Liver (tissue), 9 donors: ENCODE results near the gene MYO7A. TPM values are rescaled to one million over a fixed set of nuclear protein-coding genes. Genes with fewer than 3 reads are reported as not detected.

Source experiments
- DNase-seq: peaks from one replicate; pipeline ENCODE4 v3.0.0-alpha.2; 2017; ENCODE audit warnings: low spot score
- H3K27ac ChIP-seq, 2 donors: one replicate each; pipeline ENCODE4 v1.7.0; 2013; ENCODE audit warnings: inconsistent platforms in 2 of 2, low read length in 2 of 2, control low read depth in 1 of 2, low read depth in 1 of 2, mild to moderate bottlenecking in 1 of 2
- H3K27me3 ChIP-seq, 4 donors: one replicate each; pipeline versions ENCODE4 v1.6.1 to v1.7.0; 2013; ENCODE audit warnings: low read length in 3 of 4, inconsistent platforms in 1 of 4, mild to moderate bottlenecking in 1 of 4, moderate library complexity in 1 of 4; ENCODE audit not compliant: control insufficient read depth in 4 of 4, insufficient read depth in 4 of 4
- H3K36me3 ChIP-seq, 4 donors: one replicate each; pipeline versions ENCODE4 v1.6.1 to v1.7.0; 2013; ENCODE audit warnings: low read length in 3 of 4, mild to moderate bottlenecking in 3 of 4, low read depth in 1 of 4, moderate library complexity in 1 of 4; ENCODE audit not compliant: control insufficient read depth in 4 of 4, insufficient read depth in 3 of 4
- H3K4me1 ChIP-seq, 4 donors: one replicate each; pipeline versions ENCODE4 v1.6.1 to v1.7.0; 2013; ENCODE audit warnings: low read length in 3 of 4, mild to moderate bottlenecking in 3 of 4, moderate library complexity in 1 of 4; ENCODE audit not compliant: control insufficient read depth in 4 of 4, insufficient read depth in 4 of 4
- H3K4me3 ChIP-seq, 3 donors: one replicate each; pipeline versions ENCODE4 v1.6.1 to v1.7.0; 2013; ENCODE audit warnings: low read length in 3 of 3, control low read depth in 1 of 3, low read depth in 1 of 3, mild to moderate bottlenecking in 1 of 3
- H3K9ac ChIP-seq, 2 donors: one replicate each; pipeline ENCODE4 v1.7.0; 2013; ENCODE audit warnings: low read length in 2 of 2, mild to moderate bottlenecking in 2 of 2, moderate library complexity in 2 of 2, control low read depth in 1 of 2, low read depth in 1 of 2
- H3K9me3 ChIP-seq, 4 donors: one replicate each; pipeline versions ENCODE4 v1.6.1 to v1.7.0; 2013; ENCODE audit warnings: low read length in 3 of 4; ENCODE audit not compliant: control insufficient read depth in 4 of 4
- ATF3 ChIP-seq: IDR thresholded peaks from 2 replicates; pipeline ENCODE4 v1.6.1; 2016; ENCODE audit warnings: antibody characterized with exemption
- CTCF ChIP-seq: fragments of 150-350 bp; IDR thresholded peaks from 2 replicates; pipeline ENCODE4 v1.5.1; 2017; ENCODE audit warnings: improper control_type of control experiment, low read depth, low read length; ENCODE audit not compliant: missing input control
- EGR1 ChIP-seq, 2 donors: IDR thresholded peaks; 2 replicates each; pipeline ENCODE4 v1.6.1; 2016 to 2018; ENCODE audit warnings: antibody characterized with exemption in 2 of 2, low read depth in 2 of 2
- FOXA1 ChIP-seq: IDR thresholded peaks from 2 replicates; pipeline ENCODE4 v1.6.1; 2016; ENCODE audit warnings: antibody characterized with exemption
- FOXA2 ChIP-seq: IDR thresholded peaks from 2 replicates; pipeline ENCODE4 v1.6.1; 2016; ENCODE audit warnings: antibody characterized with exemption
- GABPA ChIP-seq, 2 donors: IDR thresholded peaks in 1 of 2; conservative IDR thresholded peaks in 1 of 2; 2 replicates each; pipeline ENCODE4 v1.6.1; 2016; ENCODE audit warnings: antibody characterized with exemption in 2 of 2, mild to moderate bottlenecking in 1 of 2, moderate library complexity in 1 of 2
- HNF4A ChIP-seq, 2 donors: conservative IDR thresholded peaks; 2 replicates each; pipeline ENCODE4 v1.6.1; 2016; ENCODE audit warnings: antibody characterized with exemption in 2 of 2, mild to moderate bottlenecking in 2 of 2
- HNF4G ChIP-seq: IDR thresholded peaks from 2 replicates; pipeline ENCODE4 v1.6.1; 2016; ENCODE audit warnings: antibody characterized with exemption
- JUND ChIP-seq, 2 donors: IDR thresholded peaks; 2 replicates each; pipeline ENCODE4 v1.6.1; 2016; ENCODE audit warnings: antibody characterized with exemption in 2 of 2
- NR2F2 ChIP-seq: IDR thresholded peaks from 2 replicates; pipeline ENCODE4 v1.6.1; 2016; ENCODE audit warnings: antibody characterized with exemption
- RAD21 ChIP-seq, 2 donors: IDR thresholded peaks; 2 replicates each; pipeline ENCODE4 v1.6.1; 2016; ENCODE audit warnings: antibody characterized with exemption in 2 of 2, mild to moderate bottlenecking in 2 of 2
- REST ChIP-seq: IDR thresholded peaks from 2 replicates; pipeline ENCODE4 v1.6.1; 2016; ENCODE audit warnings: antibody characterized with exemption, mild to moderate bottlenecking
- RXRA ChIP-seq, 2 donors: IDR thresholded peaks; 2 replicates each; pipeline ENCODE4 v1.6.1; 2017 to 2018; ENCODE audit warnings: antibody characterized with exemption in 2 of 2, mild to moderate bottlenecking in 1 of 2
- SP1 ChIP-seq: IDR thresholded peaks from 2 replicates; pipeline ENCODE4 v1.6.1; 2018; ENCODE audit warnings: antibody characterized with exemption, mild to moderate bottlenecking
- TAF1 ChIP-seq: conservative IDR thresholded peaks from 2 replicates; pipeline ENCODE4 v1.6.1; 2016; ENCODE audit warnings: antibody characterized with exemption, mild to moderate bottlenecking
- YY1 ChIP-seq: IDR thresholded peaks from 2 replicates; pipeline ENCODE4 v1.6.1; 2016; ENCODE audit warnings: antibody characterized with exemption, mild to moderate bottlenecking
- ZBTB33 ChIP-seq: IDR thresholded peaks from 2 replicates; pipeline ENCODE4 v1.6.1; 2016; ENCODE audit warnings: antibody characterized with exemption
- WGBS: extraction: QIAGEN DNeasy Blood & Tissue Kit; methylation state at CpG from one replicate; pipeline ENCODE4 v1.1.7; 2013; 5-methylcytosine and 5-hydroxymethylcytosine counted together
- polyA plus RNA-seq, 2 donors: library from polyadenylated mRNA; stranded (reverse) in 1 of 2; unstranded in 1 of 2; fragments of 200-250 nt in 1 of 2; fragments of >200 nt in 1 of 2; fragmentation: Nextera tagmentation in 1 of 2; extraction: Ambion mirVana in 1 of 2; gene quantifications; one replicate each; pipeline versions ENCODE4 v1.2.1 to v1.2.3, GENCODE V29; 2013 to 2015
- total RNA-seq, 2 donors: library from RNA; depleted of rRNA; stranded (reverse); fragments of >200 nt; gene quantifications; one replicate each; pipeline ENCODE4 v1.2.3, GENCODE V29; 2014
- TF ChIP-seq, protein P1 (sequence below): IDR thresholded peaks from 2 replicates; pipeline ENCODE4 v1.6.1; 2016; ENCODE audit warnings: antibody characterized with exemption
- donor health status: healthy.
- donor health status: healthy.
- donor health status: healthy.
- donor health status: healthy.
- donor health status: healthy.

The MYO7A gene
- total and polyA plus RNA-seq, 4 donors = 7.3 to 33.6 (median 11.3) TPM

DNA sequence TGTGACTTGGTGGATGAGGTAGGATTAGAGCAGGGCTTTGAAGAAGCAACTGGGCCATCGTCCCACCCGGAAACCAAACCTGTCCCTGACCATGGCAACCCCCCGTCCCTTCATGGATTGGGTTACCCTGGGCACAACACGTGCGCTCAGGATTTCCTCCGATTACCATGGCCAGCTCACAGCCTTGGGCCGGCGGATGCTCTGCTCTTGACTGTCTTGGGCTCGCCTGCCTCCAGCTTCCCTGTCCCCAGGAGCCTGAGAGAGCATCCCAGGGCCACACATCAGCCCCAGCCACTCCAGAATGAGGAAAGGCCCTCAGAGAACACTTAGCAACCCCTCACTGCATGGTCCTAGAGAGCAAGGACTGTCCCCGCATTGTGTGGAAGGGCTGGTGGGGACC, 22.8 kb downstream of the MYO7A start:
- WGBS = 97% methylated on average over 10 of the region's 10 CpGs
- Histone ChIP-seq H3K9ac (no peak overlapping the region), H3K36me3 (peaks cover 0 to under 1% (median 0%) of the 10 kb centered on the region in 4 donors), H3K27me3 (no peaks in the 10 kb centered on the region), H3K4me3 (no peak overlapping the region), H3K27ac (no peak overlapping the region), H3K4me1 (peaks cover 9 to 24% (median 17%) of the 10 kb centered on the region in 4 donors), H3K9me3 (no peaks in the 10 kb centered on the region)
- TF ChIP-seq EGR1 (IDR thresholded peaks at IDR 0.05; ENCODE audit: low read depth in 2 of 2) = no peak
- TF ChIP-seq ZBTB33 = no peak
- no peak for TF ChIP-seq CTCF
- TF ChIP-seq RXRA (IDR thresholded peaks at IDR 0.05) = no peak
- no peak for TF ChIP-seq JUND (IDR thresholded peaks at IDR 0.05)
- TF ChIP-seq HNF4A (conservative IDR thresholded peaks at IDR 0.05) = no peak
- no peak for TF ChIP-seq HNF4G
- TF ChIP-seq GABPA (IDR thresholded peaks at IDR 0.05 in 1 of 2, conservative IDR thresholded peaks at IDR 0.05 in 1 of 2) = no peak
- DNase-seq = no peak

GRCh38 chr11:77151804-77152509, 23.9 kb downstream of the MYO7A start:
- Histone ChIP-seq H3K27me3 (no peaks in the 10 kb centered on the region), H3K27ac (no peak overlapping the region), H3K4me3 (no peak overlapping the region), H3K36me3 (peaks cover 0 to 12% (median under 1%) of the 10 kb centered on the region in 4 donors), H3K9ac (no peak overlapping the region), H3K4me1 (peaks cover 9 to 22% (median 16%) of the 10 kb centered on the region in 4 donors), H3K9me3 (no peaks in the 10 kb centered on the region)
- DNase-seq = no peak
- TF ChIP-seq, protein P1, sequence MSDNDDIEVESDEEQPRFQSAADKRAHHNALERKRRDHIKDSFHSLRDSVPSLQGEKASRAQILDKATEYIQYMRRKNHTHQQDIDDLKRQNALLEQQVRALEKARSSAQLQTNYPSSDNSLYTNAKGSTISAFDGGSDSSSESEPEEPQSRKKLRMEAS = no peak
- TF ChIP-seq RAD21 (IDR thresholded peaks at IDR 0.05) = no peak
- no peak for TF ChIP-seq REST
- no peak for TF ChIP-seq GABPA (IDR thresholded peaks at IDR 0.05 in 1 of 2, conservative IDR thresholded peaks at IDR 0.05 in 1 of 2)
- TF ChIP-seq ATF3 = no peak
- no peak for TF ChIP-seq HNF4G
- no peak for TF ChIP-seq TAF1
- TF ChIP-seq EGR1 (IDR thresholded peaks at IDR 0.05; ENCODE audit: low read depth in 2 of 2) = no peak
- no peak for TF ChIP-seq CTCF
- TF ChIP-seq JUND (IDR thresholded peaks at IDR 0.05) = no peak
- TF ChIP-seq HNF4A (conservative IDR thresholded peaks at IDR 0.05) = no peak
- no peak for TF ChIP-seq FOXA1
- TF ChIP-seq YY1 = no peak
- TF ChIP-seq SP1 = no peak
- TF ChIP-seq FOXA2 = no peak
- TF ChIP-seq RXRA (IDR thresholded peaks at IDR 0.05) = no peak
- no peak for TF ChIP-seq NR2F2
- TF ChIP-seq ZBTB33 = no peak
- 84% methylated on average over 11 of the region's 11 CpGs for whole genome bisulfite sequencing
